ENCODE measurements around the gene IVL.

IVL gene

DNA sequence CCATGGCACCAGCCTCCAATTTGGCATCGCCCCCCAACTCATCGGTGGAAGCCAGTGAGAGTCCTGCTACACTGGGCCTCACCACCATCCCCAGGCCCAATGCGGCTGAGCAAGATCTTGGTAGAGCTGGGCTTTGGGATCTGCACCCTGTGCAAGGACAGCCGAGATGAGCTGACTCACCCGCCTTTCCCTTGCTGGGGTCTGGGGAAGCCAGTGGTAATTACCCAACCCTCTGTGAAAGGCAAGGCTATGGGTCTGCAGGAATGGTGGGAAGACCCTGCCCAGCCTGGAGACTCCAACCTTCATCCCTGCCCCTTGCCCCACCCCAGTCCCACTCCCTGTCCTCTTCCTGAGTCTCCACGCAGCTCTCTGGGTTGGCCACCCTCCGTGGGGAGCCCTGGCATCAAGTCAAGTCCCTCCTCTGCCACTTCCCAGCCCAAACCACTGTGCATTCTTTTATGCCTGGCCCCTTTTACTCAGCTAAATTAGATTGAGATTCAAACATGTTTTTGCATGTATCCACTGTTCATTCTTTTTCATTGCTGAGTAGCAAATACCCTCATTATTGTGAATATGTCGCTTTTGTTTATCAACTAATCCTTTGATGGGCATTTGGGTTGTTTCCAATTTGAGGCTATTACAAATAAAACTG is 21.5 kb upstream of the IVL start:
- DNase-seq (ENCODE audit: low read depth in 2 of 3, low spot score in 2 of 3): no peak

DNA sequence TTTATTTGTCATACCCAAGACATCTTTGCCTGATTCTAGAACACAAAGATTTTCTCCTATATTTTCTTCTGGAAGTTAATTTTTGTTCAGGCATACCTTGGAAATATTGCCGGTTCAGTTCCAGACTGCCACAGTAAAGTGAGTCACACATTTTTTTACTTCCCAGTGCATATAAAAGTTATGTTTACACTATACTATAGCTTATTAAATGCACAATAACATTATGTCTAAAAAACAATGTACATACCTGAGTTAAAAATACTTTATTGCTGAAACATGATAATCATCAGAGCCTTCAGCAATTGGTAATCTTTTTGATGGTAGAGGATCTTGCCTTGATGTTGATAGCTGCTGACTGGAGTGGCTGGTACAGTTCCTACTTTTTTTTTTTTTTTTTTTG is 20.2 kb upstream of the IVL start:
- no peak for DNase-seq (ENCODE audit: low read depth in 2 of 3, low spot score in 2 of 3)

DNA sequence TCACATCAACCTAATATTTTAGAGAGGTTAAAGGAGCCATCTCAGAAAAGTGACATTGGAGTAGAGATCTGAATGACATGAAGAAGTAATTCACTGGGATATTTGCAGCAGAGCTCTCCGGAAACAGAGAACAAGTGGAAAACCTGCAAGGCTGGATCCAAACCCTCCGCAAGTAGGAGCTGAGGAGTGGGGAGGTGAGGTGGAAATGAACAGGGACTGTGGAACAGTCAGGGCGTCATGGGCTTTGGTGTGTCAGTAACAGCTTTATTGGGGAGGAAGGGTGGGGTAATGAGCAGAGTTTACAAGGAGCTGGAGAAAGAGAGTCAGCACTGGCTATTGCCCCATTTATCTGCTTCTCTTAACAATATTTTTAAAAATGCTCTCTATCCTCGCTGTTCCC is 9.3 kb upstream of the IVL start:
- no peak for DNase-seq (ENCODE audit: low read depth in 2 of 3, low spot score in 2 of 3)

DNA sequence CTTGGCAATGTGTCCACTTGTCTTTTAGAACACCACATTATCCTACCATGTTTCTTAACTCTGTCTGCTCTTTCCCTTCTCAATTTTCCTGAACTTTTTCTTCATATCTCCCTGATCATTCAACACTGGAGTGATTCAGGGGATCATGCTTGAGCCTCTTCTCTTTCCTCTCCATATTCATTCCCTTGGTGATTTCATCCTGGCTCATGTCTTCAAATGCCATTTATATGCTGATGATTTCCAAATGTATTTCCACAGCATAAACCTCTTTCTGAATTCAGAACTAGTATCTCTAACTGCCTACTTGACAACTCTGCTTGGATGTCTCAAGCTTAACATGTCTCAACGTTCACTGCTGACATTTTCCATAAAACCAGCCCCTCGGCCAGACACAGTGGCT is 8.5 kb upstream of the IVL start:
- DNase-seq (ENCODE audit: low read depth in 2 of 3, low spot score in 2 of 3): no peak

DNA sequence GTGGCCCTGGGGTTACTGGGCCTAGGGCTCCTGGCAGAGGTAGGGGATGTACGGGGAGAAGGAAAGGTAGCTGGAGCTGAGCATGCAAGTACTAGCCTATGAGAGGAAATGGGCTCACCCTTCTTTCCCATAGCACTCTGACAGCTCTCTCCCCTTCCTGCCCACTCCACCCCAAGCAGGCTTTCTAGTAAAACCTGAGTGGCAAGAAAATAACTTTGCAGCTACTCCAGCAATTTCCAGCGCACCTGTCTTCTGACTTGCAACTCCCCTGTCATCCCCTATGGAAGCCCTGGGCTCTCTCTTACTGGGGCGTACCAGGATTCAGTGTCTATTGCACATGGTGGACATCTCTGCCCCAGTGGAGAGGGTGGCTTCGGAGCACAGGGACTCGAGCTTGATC is 6.7 kb upstream of the IVL start:
- DNase-seq (ENCODE audit: low read depth in 2 of 3, low spot score in 2 of 3): no peak

DNA sequence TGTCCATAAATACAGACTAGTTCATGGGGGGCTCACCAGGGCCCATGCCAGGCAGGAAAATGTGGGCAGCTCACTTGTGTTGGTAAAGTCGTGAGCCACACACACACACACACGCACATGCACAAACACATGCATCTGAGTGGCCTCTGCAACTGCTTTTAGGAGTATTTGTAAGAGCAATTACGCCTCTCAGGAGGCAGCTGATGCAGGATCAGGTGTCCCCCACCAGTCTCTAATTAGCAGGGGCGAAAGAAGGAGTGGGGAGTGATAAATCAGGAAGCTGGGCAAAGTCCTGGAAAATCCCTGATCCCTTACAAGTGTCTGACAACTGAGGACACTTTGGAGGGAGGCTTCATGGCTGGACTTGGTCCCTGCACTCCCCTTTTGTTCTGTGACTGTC is 5.7 kb upstream of the IVL start:
- DNase-seq (ENCODE audit: low read depth in 2 of 3, low spot score in 2 of 3): no peak

DNA sequence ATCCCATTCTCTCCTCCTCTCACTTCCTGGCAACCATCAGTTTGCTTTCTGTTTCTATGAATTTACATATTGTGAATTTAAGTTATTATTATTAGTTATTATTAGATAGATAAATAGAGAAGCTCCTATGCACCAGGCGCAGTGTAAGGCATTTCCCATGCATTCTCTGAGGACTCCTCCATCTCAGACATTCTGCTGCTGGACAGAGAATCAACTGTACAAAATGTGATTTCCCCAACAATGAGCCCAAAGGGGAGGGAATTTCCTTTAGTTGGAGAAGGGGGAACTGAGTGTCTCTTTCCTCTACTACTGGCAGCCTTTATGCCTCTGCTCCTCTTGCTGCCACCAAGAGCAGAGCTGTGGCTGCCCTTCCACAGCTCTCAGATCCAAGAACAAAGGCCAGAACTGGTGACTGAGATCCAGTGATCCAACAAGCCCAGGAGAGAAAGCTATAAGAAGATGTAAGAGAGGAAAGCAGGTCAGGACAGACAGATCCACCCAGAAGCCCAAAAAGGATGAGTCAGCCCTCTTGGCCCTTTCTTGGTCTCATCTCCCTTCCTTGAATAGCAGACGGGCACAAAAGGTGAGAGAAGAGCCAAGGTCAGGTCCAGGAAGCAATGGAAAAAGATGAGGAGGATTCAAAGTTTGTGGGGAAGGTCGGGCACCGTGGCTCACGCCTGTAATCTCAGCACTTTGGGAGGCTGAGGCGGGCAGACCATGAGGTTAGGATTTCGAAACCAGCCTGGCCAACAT is 3.5 kb upstream of the IVL start:
- no peak for DNase-seq (ENCODE audit: low read depth in 2 of 3, low spot score in 2 of 3)

DNA sequence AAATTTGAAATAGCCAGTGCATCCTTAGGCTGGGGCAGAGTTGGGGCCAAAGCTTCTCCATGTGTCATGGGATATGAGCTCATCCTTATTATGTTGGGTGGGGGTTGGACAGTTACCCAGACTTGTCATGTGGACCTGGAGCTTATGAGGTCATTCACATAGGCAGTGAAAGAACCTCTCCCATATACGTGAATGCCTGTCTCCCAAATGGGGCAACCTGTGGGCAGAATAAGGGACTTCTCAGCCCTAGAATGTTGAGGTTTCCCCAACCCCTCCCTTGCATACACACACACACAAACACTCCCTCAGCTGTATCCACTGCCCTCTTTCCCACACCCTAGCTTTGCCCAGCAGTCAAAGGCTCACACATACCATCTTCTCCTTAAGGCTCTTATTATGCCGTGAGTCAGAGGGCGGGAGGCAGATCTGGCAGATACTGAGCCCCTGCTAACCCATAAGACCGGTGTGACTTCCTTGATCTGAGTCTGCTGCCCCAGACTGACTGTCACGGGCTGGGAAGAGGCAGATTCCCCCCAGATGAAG is 2.3 kb upstream of the IVL start:
- no peak for DNase-seq (ENCODE audit: low read depth in 2 of 3, low spot score in 2 of 3)

DNA sequence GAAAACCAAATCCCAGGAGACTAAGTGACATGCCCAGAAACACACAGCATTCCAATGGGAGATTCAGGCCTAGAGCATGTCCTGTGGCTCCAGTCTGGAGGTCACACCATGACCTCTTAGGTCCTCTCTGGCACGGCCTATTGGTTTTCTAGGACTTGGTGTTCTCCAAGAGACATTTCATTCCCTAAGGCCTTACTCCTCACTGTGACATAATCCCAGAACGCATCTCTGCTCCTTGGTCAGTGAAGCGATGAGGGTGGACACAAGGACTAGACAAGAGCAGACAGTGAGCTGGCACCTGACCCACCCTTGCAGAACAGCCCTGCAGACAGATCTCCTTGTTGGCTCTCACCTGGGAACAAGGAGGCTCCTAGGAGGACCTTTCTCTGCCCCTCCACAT is 860 bp downstream of the IVL start:
- DNase-seq (ENCODE audit: low read depth in 2 of 3, low spot score in 2 of 3): no peak

DNA sequence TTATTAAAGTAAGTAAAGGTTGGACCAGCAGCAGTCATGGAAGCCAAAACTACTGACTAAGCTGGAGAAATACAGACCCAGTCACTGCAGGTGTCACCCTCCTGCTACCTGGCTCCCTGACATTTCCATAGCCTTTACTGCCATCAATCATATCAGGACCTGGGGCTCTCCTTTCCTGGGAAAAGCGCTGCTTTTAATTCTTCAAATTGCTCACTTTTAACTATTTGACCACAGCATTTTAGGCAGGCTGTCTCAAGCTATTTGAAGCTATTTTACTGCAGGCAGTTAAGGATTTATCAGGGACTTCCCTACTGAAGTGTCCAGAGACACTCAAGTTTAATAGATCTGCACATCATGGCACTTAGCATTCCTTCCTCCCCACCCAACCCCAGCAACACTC is 4.1 kb downstream of the IVL start:
- DNase-seq (ENCODE audit: low read depth in 2 of 3, low spot score in 2 of 3): no peak

DNA sequence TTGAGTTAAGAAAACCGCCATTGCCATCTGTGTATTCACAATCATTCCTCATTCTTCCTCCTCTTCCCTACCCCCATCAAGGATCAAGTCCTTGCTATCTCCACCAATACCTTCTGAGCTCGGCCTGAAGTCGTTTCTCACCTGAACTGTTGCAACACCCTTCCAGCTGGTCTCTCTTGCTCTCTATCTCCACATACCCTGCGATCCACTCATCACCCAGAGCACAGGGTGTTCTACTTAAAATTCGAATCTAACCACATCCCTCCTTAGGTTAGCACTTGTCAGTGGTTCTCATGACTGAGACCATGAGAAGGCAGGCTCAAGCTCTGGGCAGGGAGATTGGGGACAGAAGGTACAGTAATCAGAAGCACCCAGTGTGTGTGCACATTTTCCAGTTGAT is 4.6 kb downstream of the IVL start:
- no peak for DNase-seq (ENCODE audit: low read depth in 2 of 3, low spot score in 2 of 3)

DNA sequence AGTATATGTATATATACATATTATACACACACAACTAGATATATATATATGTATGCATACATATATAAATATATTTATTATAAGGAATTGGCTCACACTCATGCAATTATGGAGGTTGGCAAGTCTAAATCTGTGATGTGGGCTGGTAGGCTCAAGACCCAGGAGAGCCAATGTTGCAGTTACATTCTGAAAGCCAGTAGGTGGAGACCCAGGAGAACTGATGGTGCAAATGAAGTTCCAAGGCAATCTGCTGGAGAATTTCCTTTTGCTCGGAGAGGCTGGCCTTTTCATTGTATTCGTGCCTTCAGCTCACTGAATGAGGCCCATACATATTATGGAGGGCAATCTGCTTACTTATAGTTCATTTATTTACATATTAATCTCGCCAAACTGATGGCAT is 9.4 kb downstream of the IVL start:
- no peak for DNase-seq (ENCODE audit: low read depth in 2 of 3, low spot score in 2 of 3)

DNA sequence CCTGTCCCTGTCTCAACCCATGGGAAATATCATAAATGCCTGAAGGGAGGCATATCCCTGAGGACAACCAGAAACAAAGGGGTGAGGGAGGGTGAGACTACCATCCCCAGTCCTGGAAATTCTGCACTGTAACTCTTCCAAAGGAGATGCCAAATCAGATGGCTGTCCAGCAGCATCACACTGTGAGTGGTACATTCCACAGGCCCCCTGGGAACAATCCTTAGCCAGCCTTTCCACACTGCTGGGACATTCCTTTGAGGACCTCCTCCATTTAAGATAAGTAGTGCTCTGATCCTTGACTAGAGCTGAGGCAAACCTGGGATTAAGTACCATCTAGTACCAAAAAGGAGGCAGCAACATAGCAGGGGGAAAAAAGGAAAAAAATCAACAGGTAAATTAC is 10.7 kb downstream of the IVL start:
- no peak for DNase-seq (ENCODE audit: low read depth in 2 of 3, low spot score in 2 of 3)

DNA sequence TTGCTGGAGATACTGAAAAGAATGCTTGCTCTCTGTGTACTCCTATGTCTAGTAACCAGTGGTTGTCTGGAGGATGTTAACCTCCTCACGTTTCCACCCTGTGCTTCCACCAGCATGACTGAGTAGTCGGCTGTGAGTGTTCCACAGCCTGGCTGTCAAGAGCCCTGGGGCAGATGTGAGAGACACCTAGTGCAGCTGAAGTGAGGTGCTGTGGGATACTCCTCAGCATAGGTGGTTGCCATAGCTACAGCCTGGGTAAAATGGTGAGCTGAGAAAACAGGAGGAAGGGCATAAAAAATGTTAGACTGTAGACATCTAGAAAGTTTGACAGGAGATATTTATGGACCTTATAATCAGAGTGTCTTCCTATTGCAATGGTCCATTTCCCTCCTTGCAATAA is 15.8 kb downstream of the IVL start:
- no peak for DNase-seq (ENCODE audit: low read depth in 2 of 3, low spot score in 2 of 3)

DNA sequence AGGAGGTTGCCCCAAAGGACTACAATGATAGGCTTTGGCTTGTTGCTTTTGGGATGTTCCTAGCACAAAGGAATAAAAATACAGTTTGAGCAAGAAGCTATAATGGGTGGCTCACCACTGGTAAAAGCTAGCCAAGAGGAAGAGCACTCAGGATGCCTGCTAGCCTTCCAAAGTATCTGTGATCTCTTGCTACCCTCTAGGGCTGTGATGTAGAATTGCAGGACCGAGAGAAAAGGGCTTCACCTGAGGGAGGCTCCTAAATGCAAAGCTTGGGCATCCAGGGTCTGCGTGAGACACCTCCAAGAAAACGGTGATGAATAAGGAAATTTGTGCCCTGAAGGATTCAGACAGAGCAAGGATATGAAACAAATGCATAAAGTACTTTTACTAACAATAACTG is 17.7 kb downstream of the IVL start:
- no peak for DNase-seq (ENCODE audit: low read depth in 2 of 3, low spot score in 2 of 3)

DNA sequence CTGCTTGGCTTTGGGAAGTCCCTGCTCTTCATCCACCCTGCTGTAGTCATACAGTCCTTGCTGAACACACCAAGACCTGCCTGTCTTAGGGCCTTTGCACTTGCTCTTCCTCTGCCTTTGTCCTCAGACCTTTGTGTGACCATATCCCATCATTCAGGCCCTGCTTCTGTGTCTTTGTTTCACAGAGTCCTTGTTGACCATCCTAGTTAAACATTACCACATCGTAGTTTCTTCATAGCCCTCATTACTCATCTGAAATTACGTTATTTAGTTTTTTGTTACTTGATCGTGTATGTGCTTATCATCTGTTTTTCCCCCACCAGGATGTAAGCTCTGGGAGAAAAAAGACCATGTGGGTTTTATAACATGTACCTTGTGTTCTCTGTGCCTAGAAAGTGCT is 20.3 kb downstream of the IVL start:
- DNase-seq (ENCODE audit: low read depth in 2 of 3, low spot score in 2 of 3): no peak

DNA sequence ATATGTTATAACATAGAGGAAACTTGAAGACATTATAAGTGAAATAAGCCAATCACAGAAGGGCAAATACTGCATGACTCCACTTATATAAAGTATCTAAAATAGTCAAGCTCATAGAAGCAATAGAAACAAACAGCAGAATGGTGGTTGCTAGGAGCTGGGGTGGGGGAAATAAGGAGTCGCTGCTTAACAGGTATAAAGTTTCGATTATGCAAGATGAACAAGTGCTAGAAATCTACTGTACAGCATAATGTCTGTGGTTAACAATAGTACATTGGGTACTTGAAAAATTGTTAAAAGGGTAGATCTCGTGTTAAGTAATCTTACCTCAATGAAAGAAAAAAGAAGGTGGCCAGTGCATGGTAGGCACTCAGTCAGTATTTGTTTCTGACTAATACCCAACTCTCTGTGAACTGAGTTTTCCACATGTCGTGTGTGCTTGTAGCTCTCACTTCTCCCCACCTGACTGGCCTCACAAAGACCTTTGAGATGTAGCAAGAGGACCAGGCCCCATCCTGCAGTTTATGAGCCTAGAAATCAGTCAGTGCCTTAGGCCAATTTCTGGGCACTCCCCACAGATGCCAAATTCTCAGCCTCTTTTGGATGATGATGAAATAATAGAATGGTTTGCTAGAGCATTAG is 23.9 kb downstream of the IVL start:
- DNase-seq (ENCODE audit: low read depth in 2 of 3, low spot score in 2 of 3): no peak

DNA sequence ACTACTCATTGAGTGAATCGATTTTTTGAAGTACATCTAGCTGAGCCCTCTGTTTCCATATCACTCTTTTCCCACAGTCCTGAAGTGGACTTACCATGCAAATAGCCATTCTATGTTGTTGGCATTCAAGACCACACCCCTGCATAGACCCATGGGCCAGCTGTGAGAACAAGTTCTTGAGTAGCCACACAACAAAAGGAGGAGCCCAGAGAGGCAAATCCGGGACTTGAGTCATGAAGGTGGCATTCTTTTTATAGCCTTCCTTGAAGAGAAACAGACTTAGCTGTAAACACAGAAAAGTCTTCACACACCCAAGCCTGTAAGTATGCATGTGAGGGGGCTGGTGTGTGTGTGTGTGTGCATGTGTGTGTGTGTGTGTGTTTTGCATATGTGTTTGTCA is 24.9 kb downstream of the IVL start:
- DNase-seq (ENCODE audit: low read depth in 2 of 3, low spot score in 2 of 3): no peak

DNA sequence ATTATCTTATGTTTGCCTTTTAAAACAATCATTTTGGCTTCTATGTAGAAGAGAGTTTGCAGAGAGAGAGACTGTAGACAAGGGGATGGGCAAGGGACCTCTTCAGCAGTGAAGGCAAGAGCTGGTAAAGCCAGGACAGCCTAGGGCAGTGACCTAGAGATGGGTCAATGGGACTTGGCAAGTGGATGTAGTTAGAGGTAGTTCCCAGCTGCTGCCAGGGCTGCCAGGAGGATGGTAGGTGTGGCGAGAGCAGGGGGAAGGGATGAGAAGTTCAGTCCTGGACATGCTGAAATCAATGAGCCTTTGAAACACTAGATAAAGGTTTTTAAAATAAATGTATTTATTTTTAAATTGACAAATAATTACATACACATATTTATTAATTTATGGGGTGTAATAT is 32.3 kb downstream of the IVL start:
- DNase-seq (ENCODE audit: low read depth in 2 of 3, low spot score in 2 of 3): no peak

DNA sequence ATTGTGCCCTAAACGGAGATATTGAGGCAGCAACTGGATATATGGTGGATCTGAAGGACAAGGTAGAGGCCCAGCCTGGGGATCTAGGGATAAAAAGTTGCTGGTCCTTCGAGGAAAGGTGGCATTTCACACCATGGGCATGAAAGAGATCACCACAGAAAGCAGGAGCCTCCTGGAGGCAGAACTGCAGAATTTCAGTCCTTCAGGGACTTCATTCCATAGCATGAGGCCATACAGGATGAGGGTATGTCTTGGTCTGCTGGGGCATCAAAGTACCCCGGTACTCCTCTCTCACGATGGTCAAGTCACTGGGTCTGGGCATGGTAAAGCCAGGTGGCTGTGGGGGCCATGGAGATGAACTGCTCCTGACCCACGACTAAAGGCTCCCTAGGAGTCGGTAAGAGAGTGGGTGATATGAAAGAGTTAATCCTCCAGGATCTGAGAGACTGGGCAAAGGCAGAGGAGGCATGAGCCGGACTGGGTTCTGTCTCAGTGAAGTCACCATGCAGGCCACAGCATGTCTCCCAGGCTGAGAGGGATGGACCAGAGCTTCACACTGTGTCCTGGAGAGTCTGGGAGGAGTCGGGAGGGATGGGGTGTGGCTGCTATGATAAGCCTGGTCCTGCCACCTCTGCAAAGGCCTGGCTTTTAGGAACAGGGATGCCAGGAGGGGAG is 32.8 kb downstream of the IVL start:
- no peak for DNase-seq (ENCODE audit: low read depth in 2 of 3, low spot score in 2 of 3)

DNA sequence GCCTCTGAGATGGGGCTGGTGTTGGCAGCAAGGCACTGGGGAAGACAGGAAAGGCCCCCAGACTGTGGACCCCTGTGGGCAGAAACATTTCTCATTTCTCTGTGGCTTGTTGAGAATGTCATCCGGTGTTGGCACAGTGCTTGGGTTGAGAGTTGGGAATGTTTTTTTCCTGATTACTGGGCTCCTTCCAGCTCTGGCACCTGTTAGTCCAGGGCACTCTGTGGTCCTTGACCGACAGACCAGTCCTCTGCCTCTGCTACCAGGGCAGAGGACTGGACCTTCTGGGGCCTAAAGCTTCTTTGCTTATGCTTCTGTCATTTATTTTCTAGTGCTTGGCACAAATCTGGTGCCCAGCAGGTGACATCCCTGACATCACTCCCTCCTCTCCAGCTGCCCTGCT is 33.8 kb downstream of the IVL start:
- no peak for DNase-seq (ENCODE audit: low read depth in 2 of 3, low spot score in 2 of 3)

DNA sequence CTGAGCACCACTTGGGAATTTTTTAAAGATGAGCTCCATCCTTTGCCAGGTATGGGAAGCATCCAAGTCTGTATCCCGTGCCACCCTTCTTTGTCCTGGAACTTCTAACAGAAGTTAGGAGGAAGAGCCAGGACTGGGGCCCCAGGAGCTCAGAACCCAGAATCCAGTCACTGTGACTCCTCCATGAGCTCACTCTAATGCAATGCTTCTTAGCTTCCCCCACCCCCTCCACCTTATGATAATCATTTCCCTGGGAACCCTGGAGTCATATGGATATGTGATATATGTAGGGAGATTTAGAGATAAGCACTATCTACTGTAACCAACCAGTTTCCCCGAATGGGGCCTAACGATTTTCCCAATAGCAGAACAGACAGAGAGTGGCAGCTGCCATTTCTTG is 37.9 kb downstream of the IVL start:
- no peak for DNase-seq (ENCODE audit: low read depth in 2 of 3, low spot score in 2 of 3)

Measured in activated CD8-positive, alpha-beta memory T cell treated with anti-CD3 and anti-CD28 coated beads for 48 hours (primary cell).